WTC11 (cell line): ENCODE results near the gene C1QC. TPM values are rescaled to one million over a fixed set of nuclear protein-coding genes. Genes with fewer than 3 reads are reported as not detected.

Source experiments
- ATAC-seq: fragments of 200-7000 bp; cut with Tn5 transposase; 2 replicates; pipeline ENCODE4 v1.10.0; 2021; ENCODE audit warnings: mild to moderate bottlenecking, moderate library complexity
- CTCF ChIA-PET: fragments of 300-600 bp; sonication (Branson Sonifier 250); formaldehyde crosslinking; loops from one replicate; lab custom pipeline; 2021; ENCODE audit warnings: antibody characterized with exemption; lab: Charles Lee
- POLR2A ChIA-PET: fragments of 350-600 bp; sonication (Branson Sonifier 250); formaldehyde crosslinking; loops from one replicate; lab custom pipeline; 2021; ENCODE audit warnings: antibody characterized with exemption; lab: Charles Lee
- DNase-seq: peaks from one replicate; pipeline ENCODE4 v3.0.0; 2021; ENCODE audit warnings: low spot score
- H3K27ac Mint-ChIP-seq: 2 replicates; pipeline ENCODE4 v1.8.0; 2021; ENCODE audit warnings: mixed read lengths
- H3K27me3 Mint-ChIP-seq: 2 replicates; pipeline ENCODE4 v1.8.0; 2021; ENCODE audit warnings: low read depth, mild to moderate bottlenecking, moderate library complexity, mixed read lengths
- H3K36me3 Mint-ChIP-seq: 2 replicates; pipeline ENCODE4 v1.8.0; 2021; ENCODE audit warnings: mixed read lengths
- H3K4me1 Mint-ChIP-seq: 2 replicates; pipeline ENCODE4 v1.8.0; 2022; ENCODE audit warnings: mixed read lengths
- H3K4me3 Mint-ChIP-seq: 2 replicates; pipeline ENCODE4 v1.8.0; 2021; ENCODE audit warnings: mild to moderate bottlenecking, moderate library complexity, mixed read lengths
- H3K9me3 Mint-ChIP-seq: 2 replicates; pipeline ENCODE4 v1.8.0; 2021; ENCODE audit warnings: mixed read lengths
- ATF2 ChIP-seq: sonication (generic); formaldehyde crosslinking; IDR thresholded peaks from 2 replicates; pipeline ENCODE4 v1.8.1; 2022; ENCODE audit warnings: low read depth, missing genetic modification reagents, borderline replicate concordance
- CTCF ChIP-seq: fragments of 200-600 bp; IDR thresholded peaks from 2 replicates; pipeline ENCODE4 v1.8.0; 2022; ENCODE audit warnings: antibody characterized with exemption
- E2F4 ChIP-seq: sonication (generic); formaldehyde crosslinking; IDR thresholded peaks from 2 replicates; pipeline ENCODE4 v1.8.1; 2022; ENCODE audit warnings: low read depth, mild to moderate bottlenecking, moderate library complexity, missing genetic modification reagents, borderline replicate concordance
- GRHL2 ChIP-seq: fragments of 250-450 bp; sonication (Bioruptor Pico); IDR thresholded peaks from 2 replicates; pipeline ENCODE4 v1.8.0; 2022; ENCODE audit warnings: mild to moderate bottlenecking, moderate library complexity; ENCODE audit not compliant: insufficient replicate concordance, severe bottlenecking
- HMGXB4 ChIP-seq: sonication (generic); formaldehyde crosslinking; IDR thresholded peaks from 2 replicates; pipeline ENCODE4 v1.8.1; 2023; ENCODE audit warnings: mild to moderate bottlenecking, moderate library complexity, missing genetic modification reagents
- IRF2 ChIP-seq: sonication (generic); formaldehyde crosslinking; IDR thresholded peaks from 2 replicates; pipeline ENCODE4 v1.8.0; 2022; ENCODE audit warnings: low read depth, missing genetic modification reagents, borderline replicate concordance
- JUN ChIP-seq: sonication (generic); formaldehyde crosslinking; IDR thresholded peaks from 2 replicates; pipeline ENCODE4 v1.8.0; 2023; ENCODE audit warnings: mild to moderate bottlenecking, missing genetic modification reagents
- MLX ChIP-seq: sonication (generic); formaldehyde crosslinking; IDR thresholded peaks from 2 replicates; pipeline ENCODE4 v1.8.1; 2023; ENCODE audit warnings: mild to moderate bottlenecking, missing genetic modification reagents, moderate library complexity
- NR1H2 ChIP-seq: sonication (generic); formaldehyde crosslinking; IDR thresholded peaks from 2 replicates; pipeline ENCODE4 v1.9.0; 2021; ENCODE audit warnings: mild to moderate bottlenecking, moderate library complexity, missing genetic modification reagents
- RELA ChIP-seq: sonication (generic); formaldehyde crosslinking; IDR thresholded peaks from 2 replicates; pipeline ENCODE4 v1.8.1; 2022; ENCODE audit warnings: missing genetic modification reagents, mild to moderate bottlenecking, borderline replicate concordance
- RORB ChIP-seq: fragments of 250-450 bp; sonication (Bioruptor Pico); IDR thresholded peaks from 2 replicates; pipeline ENCODE4 v1.9.0; 2021; ENCODE audit warnings: mild to moderate bottlenecking
- SOX15 ChIP-seq: fragments of 250-450 bp; sonication (Bioruptor Pico); IDR thresholded peaks from 2 replicates; pipeline ENCODE4 v1.9.0; 2021; ENCODE audit warnings: mild to moderate bottlenecking
- SP1 ChIP-seq: sonication (generic); formaldehyde crosslinking; conservative IDR thresholded peaks from 2 replicates; pipeline ENCODE4 v1.8.1; 2022; ENCODE audit warnings: missing genetic modification reagents
- TEAD1 ChIP-seq: sonication (generic); formaldehyde crosslinking; IDR thresholded peaks from 2 replicates; pipeline ENCODE4 v1.8.0; 2022; ENCODE audit warnings: mild to moderate bottlenecking, missing genetic modification reagents
- TP53 ChIP-seq: sonication (generic); formaldehyde crosslinking; IDR thresholded peaks from 2 replicates; pipeline ENCODE4 v1.8.1; 2023; ENCODE audit warnings: mild to moderate bottlenecking, missing genetic modification reagents
- ZBTB21 ChIP-seq: sonication (generic); formaldehyde crosslinking; IDR thresholded peaks from 2 replicates; pipeline ENCODE4 v1.8.1; 2023; ENCODE audit warnings: mild to moderate bottlenecking, missing genetic modification reagents, borderline replicate concordance
- ZBTB43 ChIP-seq: sonication (generic); formaldehyde crosslinking; IDR thresholded peaks from 2 replicates; pipeline ENCODE4 v1.8.1; 2023; ENCODE audit warnings: mild to moderate bottlenecking, missing genetic modification reagents
- ZMAT4 ChIP-seq: fragments of 250-450 bp; sonication (Bioruptor Pico); IDR thresholded peaks from 2 replicates; pipeline ENCODE4 v1.9.0; 2021; ENCODE audit warnings: mild to moderate bottlenecking
- ZNF121 ChIP-seq: sonication (generic); formaldehyde crosslinking; IDR thresholded peaks from 2 replicates; pipeline ENCODE4 v1.8.0; 2023; ENCODE audit warnings: missing genetic modification reagents
- ZNF138 ChIP-seq: sonication (generic); formaldehyde crosslinking; conservative IDR thresholded peaks from 2 replicates; pipeline ENCODE4 v1.8.1; 2022; ENCODE audit warnings: mild to moderate bottlenecking, moderate library complexity, missing genetic modification reagents
- ZNF232 ChIP-seq: sonication (generic); formaldehyde crosslinking; IDR thresholded peaks from 2 replicates; pipeline ENCODE4 v1.8.0; 2022; ENCODE audit warnings: mild to moderate bottlenecking, missing genetic modification reagents
- ZNF263 ChIP-seq: sonication (generic); formaldehyde crosslinking; IDR thresholded peaks from 2 replicates; pipeline ENCODE4 v1.8.1; 2022; ENCODE audit warnings: low read depth, mild to moderate bottlenecking, moderate library complexity, missing genetic modification reagents
- total RNA-seq: library from RNA; stranded (reverse); gene quantifications from 3 replicates; pipeline ENCODE4 v1.2.3, GENCODE V29; 2021
- TF ChIP-seq, protein P1 (sequence below): fragments of 250-450 bp; sonication (Bioruptor Pico); IDR thresholded peaks from 2 replicates; pipeline ENCODE4 v2.1.2; 2022; ENCODE audit warnings: mild to moderate bottlenecking, moderate library complexity
- TF ChIP-seq, protein P2 (sequence below): sonication (generic); formaldehyde crosslinking; IDR thresholded peaks from 2 replicates; pipeline ENCODE4 v1.8.1; 2022; ENCODE audit warnings: missing genetic modification reagents, borderline replicate concordance

Gene C1QC
- total RNA-seq, 1 experiment from 2014 or later, result 0.28 TPM

DNA sequence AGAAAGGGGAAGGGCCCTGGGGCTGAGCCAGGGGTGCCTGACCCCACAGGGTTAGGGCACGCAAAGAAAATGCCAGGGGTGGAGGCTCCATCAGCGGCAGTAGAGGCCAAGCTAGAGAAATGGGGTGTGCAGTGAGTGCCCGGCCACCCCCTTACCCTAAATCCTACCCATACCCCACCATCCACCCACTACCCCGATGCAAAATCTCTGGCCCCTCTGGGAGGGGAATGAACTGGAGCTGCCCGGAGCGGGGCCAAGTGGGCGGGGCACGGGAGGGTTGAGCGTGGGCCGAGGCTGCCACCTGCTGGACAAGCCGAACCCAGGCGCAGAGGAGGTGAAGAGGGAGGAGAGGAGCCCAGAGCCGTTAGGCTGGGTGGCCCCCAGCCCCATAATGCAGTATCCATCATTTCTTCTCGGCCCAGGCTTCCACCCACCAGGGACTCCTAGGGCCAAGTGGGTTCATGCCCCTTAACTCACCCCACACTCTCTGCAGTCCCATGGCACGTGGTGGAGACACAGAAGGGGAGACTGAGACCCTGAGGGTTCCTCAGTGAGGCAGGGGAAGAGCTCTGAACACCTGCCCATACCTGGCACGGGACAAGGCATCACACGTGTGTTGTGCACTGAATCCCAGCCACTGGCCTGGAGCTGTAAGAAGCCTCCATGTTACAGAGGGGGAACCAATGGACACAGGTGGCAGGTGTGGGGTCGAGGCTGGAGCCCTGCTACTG is 1.4 kb upstream of the C1QC start:
- H3K36me3 Mint-ChIP-seq, result no peaks in the 10 kb centered on the region
- TF ChIP-seq, protein P1, sequence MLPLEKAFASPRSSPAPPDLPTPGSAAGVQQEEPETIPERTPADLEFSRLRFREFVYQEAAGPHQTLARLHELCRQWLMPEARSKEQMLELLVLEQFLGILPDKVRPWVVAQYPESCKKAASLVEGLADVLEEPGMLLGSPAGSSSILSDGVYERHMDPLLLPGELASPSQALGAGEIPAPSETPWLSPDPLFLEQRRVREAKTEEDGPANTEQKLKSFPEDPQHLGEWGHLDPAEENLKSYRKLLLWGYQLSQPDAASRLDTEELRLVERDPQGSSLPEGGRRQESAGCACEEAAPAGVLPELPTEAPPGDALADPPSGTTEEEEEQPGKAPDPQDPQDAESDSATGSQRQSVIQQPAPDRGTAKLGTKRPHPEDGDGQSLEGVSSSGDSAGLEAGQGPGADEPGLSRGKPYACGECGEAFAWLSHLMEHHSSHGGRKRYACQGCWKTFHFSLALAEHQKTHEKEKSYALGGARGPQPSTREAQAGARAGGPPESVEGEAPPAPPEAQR (CRISPR knock-in tag), result no peak
- TF ChIP-seq ZNF138 (CRISPR knock-in tag) (no peak), ZBTB43 (CRISPR knock-in tag) (no peak), CTCF (peak; percentile 82), TP53 (CRISPR knock-in tag) (no peak), MLX (CRISPR knock-in tag) (no peak), ZMAT4 (no peak), ATF2 (CRISPR knock-in tag) (no peak), JUN (CRISPR knock-in tag) (no peak), GRHL2 (CRISPR knock-in tag) (no peak), SP1 (CRISPR knock-in tag) (peak; percentile 78), TEAD1 (no peak), RELA (CRISPR knock-in tag) (no peak), RORB (no peak), IRF2 (CRISPR knock-in tag) (no peak), ZNF232 (0 out of 2 replicates have a peak, but pooled peaks have one; percentile 42), SOX15 (CRISPR knock-in tag) (no peak), ZNF121 (CRISPR knock-in tag) (0 out of 2 replicates have a peak, but pooled peaks have one; percentile 23), ZNF263 (CRISPR knock-in tag) (no peak), NR1H2 (CRISPR knock-in tag) (no peak), E2F4 (CRISPR knock-in tag) (no peak), ZBTB21 (CRISPR knock-in tag) (no peak), HMGXB4 (CRISPR knock-in tag) (no peak)
- TF ChIP-seq, protein P2, sequence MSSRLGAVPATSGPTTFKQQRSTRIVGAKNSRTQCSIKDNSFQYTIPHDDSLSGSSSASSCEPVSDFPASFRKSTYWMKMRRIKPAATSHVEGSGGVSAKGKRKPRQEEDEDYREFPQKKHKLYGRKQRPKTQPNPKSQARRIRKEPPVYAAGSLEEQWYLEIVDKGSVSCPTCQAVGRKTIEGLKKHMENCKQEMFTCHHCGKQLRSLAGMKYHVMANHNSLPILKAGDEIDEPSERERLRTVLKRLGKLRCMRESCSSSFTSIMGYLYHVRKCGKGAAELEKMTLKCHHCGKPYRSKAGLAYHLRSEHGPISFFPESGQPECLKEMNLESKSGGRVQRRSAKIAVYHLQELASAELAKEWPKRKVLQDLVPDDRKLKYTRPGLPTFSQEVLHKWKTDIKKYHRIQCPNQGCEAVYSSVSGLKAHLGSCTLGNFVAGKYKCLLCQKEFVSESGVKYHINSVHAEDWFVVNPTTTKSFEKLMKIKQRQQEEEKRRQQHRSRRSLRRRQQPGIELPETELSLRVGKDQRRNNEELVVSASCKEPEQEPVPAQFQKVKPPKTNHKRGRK (CRISPR knock-in tag), result no peak
- peaks cover 5% of the 10 kb centered on the region for H3K4me1 Mint-ChIP-seq
- H3K9me3 Mint-ChIP-seq, result no peaks in the 10 kb centered on the region
- H3K4me3 Mint-ChIP-seq, result no peak overlapping the region
- DNase-seq (peak; percentile 90), ATAC-seq (peak; percentile 80)
- CTCF ChIA-PET, result interaction anchor here (0.5 to 3.0 kb wide), 42 partner anchors 11 to 524 kb away, joined by 3 to 68 read pairs (median 4); partner anchors contain the start of gene C1QB
- no peak overlapping the region for H3K27ac Mint-ChIP-seq
- POLR2A ChIA-PET, result no interaction called here
- 0 out of 2 replicates have a peak, but pooled peaks cover 4% of the 10 kb centered on the region for H3K27me3 Mint-ChIP-seq
